NCI-H69 (cell line): ENCODE measurements around the gene DAD1.

Experiments
- DNase-seq: peaks from one replicate; lab custom pipeline; 2025; lab: John Stamatoyannopoulos, UW

The DAD1 gene

DNA sequence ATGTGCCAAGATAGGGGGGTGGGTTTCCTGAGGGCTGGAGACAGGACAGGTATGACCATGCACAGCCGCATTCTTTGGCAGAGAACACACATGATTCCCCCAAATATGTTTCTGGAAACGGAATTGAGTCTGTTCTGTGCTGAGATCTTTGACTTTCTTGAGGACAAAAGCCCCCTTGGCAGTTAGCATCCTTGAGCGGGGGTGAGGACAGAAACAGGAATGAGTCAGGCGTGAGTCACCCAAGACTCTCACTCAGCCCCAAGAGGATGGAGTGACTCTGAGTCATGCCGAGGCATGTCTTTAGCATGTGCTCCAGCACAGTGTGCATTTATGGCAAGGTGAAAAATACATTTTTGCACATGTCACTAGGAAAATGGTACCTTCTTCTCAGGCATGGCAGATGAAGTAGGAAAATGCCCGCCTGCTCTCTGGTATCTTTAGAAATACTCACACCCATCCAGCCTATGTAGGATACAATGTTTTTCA is 52.1 kb downstream of the DAD1 start:
- peak; percentile 27 for DNase-seq

GRCh38 chr14:22535916-22536315 is 53.1 kb downstream of the DAD1 start:
- no peak for DNase-seq

- no peak for DNase-seq
These were observed 53.9 kb downstream of the DAD1 start for GRCh38 chr14:22535126-22535525.

DNA sequence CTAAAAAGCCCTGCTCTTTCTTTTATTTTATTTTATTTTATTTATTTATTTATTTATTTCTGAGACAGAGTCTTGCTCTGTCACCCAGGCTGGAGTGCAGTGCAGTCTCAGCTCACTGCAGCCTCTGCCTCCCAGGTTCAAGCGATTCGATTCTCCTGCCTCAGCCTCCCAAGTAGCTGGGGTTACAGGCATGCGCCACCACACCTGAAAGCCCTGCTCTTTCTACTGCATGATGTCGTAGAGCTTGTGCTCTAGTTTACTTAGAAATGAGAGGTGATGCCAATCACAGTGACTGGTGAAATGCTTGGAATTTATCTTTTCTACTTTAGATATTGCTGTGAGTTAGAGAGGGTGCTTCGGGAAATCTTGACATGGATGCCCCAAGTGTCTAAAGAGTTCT is 54.5 kb downstream of the DAD1 start:
- no peak for DNase-seq

- DNase-seq, result no peak
These were observed 55.2 kb downstream of the DAD1 start for GRCh38 chr14:22533739-22534359.

DNA sequence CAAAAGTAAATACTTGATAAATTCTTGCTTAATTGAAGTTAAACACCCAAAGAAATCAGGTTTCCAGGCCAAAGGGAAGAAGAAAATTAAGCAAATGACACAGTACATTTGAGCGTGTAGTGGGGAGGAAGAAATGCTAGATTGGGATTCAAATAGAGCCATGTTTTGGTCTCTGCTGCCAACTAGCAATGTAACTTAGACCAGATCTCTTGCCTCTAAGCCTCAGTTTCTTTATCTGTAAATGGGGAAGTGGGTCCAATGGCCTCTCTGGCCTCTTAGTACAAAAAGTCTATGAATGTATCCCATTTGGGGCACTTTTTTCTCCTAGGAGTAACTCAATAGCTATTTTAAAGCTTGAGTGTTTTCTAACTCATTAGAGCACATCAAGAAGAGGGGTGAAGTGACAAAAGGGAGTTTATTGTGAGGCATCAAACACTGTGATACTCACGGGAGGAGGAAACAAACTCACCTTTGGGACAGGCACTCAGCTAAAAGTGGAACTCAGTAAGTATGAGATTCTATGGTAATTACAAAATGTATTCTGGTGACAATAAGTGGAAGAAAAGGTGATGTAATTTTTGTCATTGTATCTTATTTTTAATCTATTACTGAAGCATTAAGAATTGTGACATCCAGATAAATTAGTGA is 55.8 kb downstream of the DAD1 start:
- no peak for DNase-seq

GRCh38 chr14:22532345-22533056 is 56.5 kb downstream of the DAD1 start:
- no peak for DNase-seq

GRCh38 chr14:22531451-22532344 is 57.3 kb downstream of the DAD1 start:
- no peak for DNase-seq

DNA sequence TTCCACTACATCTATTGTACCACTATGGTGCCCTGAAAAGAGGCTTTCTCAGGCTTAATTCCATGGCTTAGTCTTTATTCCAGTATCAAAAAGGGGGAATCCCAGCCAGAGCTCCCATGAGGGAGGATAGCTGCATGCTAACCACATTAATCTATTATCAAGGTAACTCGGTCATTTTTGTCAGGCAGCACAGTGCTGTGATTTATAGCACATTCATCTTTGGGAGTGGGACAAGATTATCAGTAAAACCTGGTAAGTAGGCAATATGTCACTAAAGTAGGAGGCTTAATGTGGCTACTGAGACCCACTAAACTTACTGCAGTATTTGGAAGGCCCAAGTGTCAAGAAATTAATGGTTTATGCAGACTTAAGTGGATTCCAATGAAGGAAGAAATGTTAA is 58.9 kb downstream of the DAD1 start:
- no peak for DNase-seq

DNA sequence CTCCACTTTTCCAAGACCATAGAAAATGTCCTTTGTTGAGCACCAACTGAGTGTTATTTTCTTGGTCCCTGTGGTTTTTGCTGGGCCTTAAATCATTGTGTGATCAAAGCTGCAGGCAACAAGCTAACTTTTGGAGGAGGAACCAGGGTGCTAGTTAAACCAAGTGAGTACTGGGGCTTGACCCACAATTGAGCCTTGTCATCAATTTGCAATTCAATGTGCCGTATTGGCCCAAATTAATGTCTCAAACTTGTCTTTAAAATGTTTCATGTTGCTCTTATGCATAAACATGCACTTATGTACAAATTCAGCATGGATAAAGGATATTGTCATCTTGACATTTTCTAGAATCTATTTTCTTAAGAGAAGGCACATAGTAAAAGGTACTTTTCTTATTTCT is 62.3 kb downstream of the DAD1 start:
- no peak for DNase-seq

DNA sequence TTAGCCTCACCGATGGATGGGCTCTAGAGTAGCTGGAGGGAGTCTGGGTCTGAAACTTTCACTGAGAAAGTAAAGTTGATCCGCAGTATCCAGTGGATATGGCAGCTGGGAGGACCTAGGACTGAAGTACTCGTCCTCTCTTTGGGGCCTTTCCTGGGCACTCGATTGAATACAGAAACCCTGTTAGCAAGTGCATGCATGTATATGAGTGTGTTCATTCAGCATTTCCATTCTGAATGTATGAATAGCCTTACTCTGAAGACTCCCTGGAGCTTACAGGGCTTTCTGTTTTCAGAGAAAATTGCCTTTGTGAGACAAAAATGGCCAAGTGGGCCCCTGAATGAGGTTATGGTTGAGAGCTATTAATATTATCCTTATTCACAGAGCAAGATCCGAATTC is 62.8 kb downstream of the DAD1 start:
- no peak for DNase-seq

GRCh38 chr14:22524784-22525161 is 64.3 kb downstream of the DAD1 start:
- no peak for DNase-seq

- no peak for DNase-seq
These were observed 64.8 kb downstream of the DAD1 start for GRCh38 chr14:22524115-22524783.

- no peak for DNase-seq
These were observed 65.7 kb downstream of the DAD1 start for GRCh38 chr14:22523283-22523682.

- no peak for DNase-seq
These were observed 66.5 kb downstream of the DAD1 start for GRCh38 chr14:22522466-22522957.

DNA sequence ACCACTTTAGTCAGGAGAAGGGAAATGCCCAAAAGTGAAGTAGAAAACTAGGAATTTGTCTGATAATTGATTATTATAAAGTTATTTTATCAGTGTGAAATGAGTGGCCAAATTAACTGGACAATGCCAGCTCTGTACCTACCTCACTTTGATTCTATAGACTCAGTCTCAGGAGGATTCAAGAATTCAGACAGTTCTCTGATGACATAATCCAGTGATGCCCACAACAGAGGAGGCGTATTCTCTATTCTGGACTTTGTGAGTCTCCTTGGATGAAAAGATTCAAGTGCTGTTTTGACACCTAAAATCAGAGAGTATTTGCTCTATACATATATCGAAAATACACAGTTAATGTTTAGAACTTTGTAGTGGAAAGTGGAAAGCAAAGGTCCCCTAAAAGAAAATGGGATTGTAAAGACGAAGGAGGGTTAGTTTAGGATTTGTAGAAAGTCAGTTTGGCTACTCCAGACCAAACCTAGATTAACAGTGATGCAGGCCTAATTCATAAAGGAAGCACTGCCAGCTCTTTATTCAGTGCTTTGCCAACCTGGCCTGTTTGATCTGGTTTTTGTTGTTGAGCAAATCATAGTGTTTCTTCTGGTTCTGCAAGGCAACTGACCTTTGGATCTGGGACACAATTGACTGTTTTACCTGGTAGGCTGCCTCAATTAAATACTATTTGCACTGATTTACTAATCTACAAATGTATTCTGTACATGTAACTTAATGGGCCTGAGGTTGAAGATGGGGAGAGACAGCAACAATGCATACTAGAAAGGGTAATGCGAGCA is 67.4 kb downstream of the DAD1 start:
- DNase-seq, result no peak

- DNase-seq, result no peak
These were observed 68.2 kb downstream of the DAD1 start for GRCh38 chr14:22520796-22521195.

GRCh38 chr14:22519877-22520685 is 68.9 kb downstream of the DAD1 start:
- no peak for DNase-seq

DNA sequence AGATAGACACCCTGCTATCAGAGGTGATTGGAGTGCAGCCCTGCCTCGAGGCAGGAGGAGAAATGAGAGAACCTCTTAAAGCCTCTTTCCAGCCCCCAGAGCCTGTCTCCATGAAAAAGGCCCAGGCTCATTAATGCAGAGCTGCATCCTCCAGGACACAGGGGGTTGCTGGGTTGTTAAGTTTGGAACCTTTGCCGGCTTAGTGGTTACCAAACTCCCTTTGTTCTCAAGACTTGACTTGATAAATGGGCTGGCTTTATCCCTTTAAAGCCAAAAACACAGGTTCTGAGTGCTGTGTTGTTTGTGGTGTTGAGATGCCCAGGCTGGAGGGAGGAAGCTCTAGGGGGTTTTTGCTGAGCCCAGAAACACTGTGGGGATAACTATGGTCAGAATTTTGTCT is 71.0 kb downstream of the DAD1 start:
- DNase-seq, result no peak
